ENCODE results near the gene STRADA. TPM values are rescaled to one million over a fixed set of nuclear protein-coding genes. Genes with fewer than 3 reads are reported as not detected.

The STRADA gene
- total and polyA plus RNA-seq, 7 experiments from 2014 or later, result 19.9 to 69.7 (median 54.0) TPM

- Mint-ChIP-seq H3K27me3 (no peaks in the 10 kb centered on the region), H3K36me3 (peaks cover 0 to 48% (median 9%) of the 10 kb centered on the region in 5 donors), H3K27ac (peak overlapping the region; percentile 83 to 98 (median 90)), H3K4me1 (peaks cover 58 to 86% (median 82%) of the 10 kb centered on the region in 7 donors), H3K4me3 (peak overlapping the region; percentile 62 to 97 (median 75)), H3K9me3 (peaks cover 0 to 2% (median 0%) of the 10 kb centered on the region in 11 donors)
- H3K4me3 ChIP-seq (ENCODE audit: low read length), result peak overlapping the region; percentile 43
- peaks cover 0 to 14% (median 0%) of the 10 kb centered on the region in 3 experiments for H3K36me3 ChIP-seq (ENCODE audit: control insufficient read depth in 2 of 3, insufficient read depth in 3 of 3, low read length in 3 of 3)
- H3K9me3 ChIP-seq (ENCODE audit: control insufficient read depth in 2 of 3, low read length in 3 of 3), result no peaks in the 10 kb centered on the region
- intact Hi-C loops (cut with micrococcal nuclease), result no loop called here
- CTCF ChIA-PET, result interaction anchor here (1.3 to 10.2 kb wide), 3 partner anchors 9 to 36 kb away, joined by 3 to 198 read pairs (median 7); no protein-coding TSS in a partner anchor
- ATAC-seq (no peak), DNase-seq (peak in 4 of 9 donors; percentile 21 to 36 (median 24))
- POLR2A ChIA-PET, result interaction anchor here (0.6 to 19.5 kb wide), 21 partner anchors 9 to 439 kb away, joined by 3 to 810 read pairs (median 4); partner anchors contain the start of genes CCDC47, DDX42, MAP3K3 and PSMC5
- H3K4me1 ChIP-seq (ENCODE audit: control insufficient read depth in 2 of 2, insufficient read depth in 2 of 2, low read length in 2 of 2), result peaks cover 62 to 72% of the 10 kb centered on the region in 2 donors
- H3K27ac ChIP-seq (ENCODE audit: low read depth, low read length), result peak overlapping the region; percentile 71
- no peaks in the 10 kb centered on the region for H3K27me3 ChIP-seq (ENCODE audit: control insufficient read depth in 2 of 2, insufficient read depth in 2 of 2, low read length in 2 of 2)
Observed at GRCh38 chr17:63706336-63707082, 35.1 kb downstream of the STRADA start.

DNA sequence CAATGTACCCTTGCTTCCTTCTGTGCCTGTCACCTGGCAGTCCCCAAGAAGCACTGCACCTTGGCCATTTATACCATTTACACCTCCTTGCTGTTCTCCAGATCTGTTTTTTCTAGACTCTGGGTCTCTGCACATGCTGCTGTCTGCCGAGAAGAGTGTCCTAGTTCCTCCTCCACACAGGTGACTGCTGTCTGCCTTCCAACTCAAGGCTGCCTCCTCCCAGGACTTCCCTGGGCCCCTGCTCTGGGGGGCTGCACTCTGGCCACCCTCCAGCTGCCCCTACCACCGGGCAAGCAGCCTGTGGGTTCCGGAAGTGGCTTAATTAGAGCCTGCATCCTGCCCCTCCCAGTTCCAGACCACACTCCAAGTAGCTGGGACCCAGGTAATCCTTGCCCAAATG, 35.9 kb downstream of the STRADA start:
- ATAC-seq, result no peak
- Histone ChIP-seq H3K4me1 (ENCODE audit: control insufficient read depth in 2 of 2, insufficient read depth in 2 of 2, low read length in 2 of 2) (peaks cover 67 to 71% of the 10 kb centered on the region in 2 donors), H3K9me3 (ENCODE audit: control insufficient read depth in 2 of 3, low read length in 3 of 3) (no peaks in the 10 kb centered on the region), H3K36me3 (ENCODE audit: control insufficient read depth in 2 of 3, insufficient read depth in 3 of 3, low read length in 3 of 3) (peaks cover 0 to 14% (median 0%) of the 10 kb centered on the region in 3 experiments), H3K27ac (ENCODE audit: low read depth, low read length) (peak overlapping the region; percentile 71), H3K4me3 (ENCODE audit: low read length) (no peak overlapping the region), H3K27me3 (ENCODE audit: control insufficient read depth in 2 of 2, insufficient read depth in 2 of 2, low read length in 2 of 2) (no peaks in the 10 kb centered on the region)
- ChIA-PET CTCF (interaction anchor here (1.4 to 10.2 kb wide), 2 partner anchors 9 to 10 kb away, joined by 7 to 198 read pairs; no protein-coding TSS in a partner anchor), POLR2A (interaction anchor here (0.6 to 19.5 kb wide), 12 partner anchors 10 to 440 kb away, joined by 3 to 810 read pairs (median 4); partner anchors contain the start of genes CCDC47, DDX42, MAP3K3 and STRADA)
- H3K36me3 Mint-ChIP-seq, result peaks cover 0 to 49% (median 9%) of the 10 kb centered on the region in 5 donors
- H3K27ac Mint-ChIP-seq, result peak overlapping the region; percentile 83 to 98 (median 90)
- peak in 4 of 9 donors; percentile 9 to 22 (median 17) for DNase-seq
- intact Hi-C loops (cut with micrococcal nuclease), result no loop called here
- H3K4me3 Mint-ChIP-seq, result peak overlapping the region; percentile 70 to 97 (median 78)
- H3K4me1 Mint-ChIP-seq, result peaks cover 61 to 84% (median 81%) of the 10 kb centered on the region in 7 donors
- H3K27me3 Mint-ChIP-seq, result no peaks in the 10 kb centered on the region
- H3K9me3 Mint-ChIP-seq, result peaks cover 0 to 3% (median 0%) of the 10 kb centered on the region in 11 donors

DNA sequence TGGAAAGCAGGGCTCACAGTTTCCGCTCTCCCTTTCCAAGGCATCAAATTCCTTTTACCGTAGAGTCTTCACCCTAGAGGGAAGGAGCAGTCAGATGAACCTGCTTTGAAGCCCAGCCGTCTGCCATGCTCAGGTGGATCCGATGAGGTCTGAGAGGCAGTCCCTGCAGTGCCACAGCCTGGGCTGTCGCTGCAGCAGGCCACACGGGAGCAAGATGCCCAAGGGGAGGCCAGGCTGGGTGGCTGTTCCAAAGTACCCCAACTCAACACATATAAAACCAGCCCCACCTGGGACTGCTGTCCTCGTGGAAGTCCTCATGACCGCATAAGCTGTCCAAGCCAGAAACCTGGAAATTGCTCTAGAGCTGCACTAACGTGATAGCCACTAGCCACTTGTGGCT, 36.8 kb downstream of the STRADA start:
- Mint-ChIP-seq H3K36me3 (peaks cover 0 to 49% (median 9%) of the 10 kb centered on the region in 5 donors), H3K27me3 (no peaks in the 10 kb centered on the region), H3K4me3 (peak overlapping the region in 9 of 10 donors; percentile 25 to 97 (median 79)), H3K27ac (peak overlapping the region; percentile 83 to 98 (median 90)), H3K9me3 (peaks cover 0 to 3% (median 0%) of the 10 kb centered on the region in 11 donors), H3K4me1 (peaks cover 54 to 76% (median 73%) of the 10 kb centered on the region in 7 donors)
- H3K4me3 ChIP-seq (ENCODE audit: low read length), result no peak overlapping the region
- H3K27me3 ChIP-seq (ENCODE audit: control insufficient read depth in 2 of 2, insufficient read depth in 2 of 2, low read length in 2 of 2), result no peaks in the 10 kb centered on the region
- peaks cover 0 to 14% (median 0%) of the 10 kb centered on the region in 3 experiments for H3K36me3 ChIP-seq (ENCODE audit: control insufficient read depth in 2 of 3, insufficient read depth in 3 of 3, low read length in 3 of 3)
- peak in 1 of 9 donors; percentile 8 for DNase-seq
- H3K9me3 ChIP-seq (ENCODE audit: control insufficient read depth in 2 of 3, low read length in 3 of 3), result no peaks in the 10 kb centered on the region
- H3K27ac ChIP-seq (ENCODE audit: low read depth, low read length), result peak overlapping the region; percentile 71
- ChIA-PET POLR2A (interaction anchor here (5.4 to 19.5 kb wide), 4 partner anchors 9 to 69 kb away, joined by 71 to 810 read pairs (median 123); partner anchors contain the start of genes CCDC47, DDX42 and STRADA), CTCF (interaction anchor here (10.2 kb wide), 1 partner anchor 9 kb away, joined by 198 read pairs; no protein-coding TSS in a partner anchor)
- no peak for ATAC-seq
- H3K4me1 ChIP-seq (ENCODE audit: control insufficient read depth in 2 of 2, insufficient read depth in 2 of 2, low read length in 2 of 2), result peaks cover 62 to 63% of the 10 kb centered on the region in 2 donors
- intact Hi-C loops (cut with micrococcal nuclease), result loop anchor here in 1 of 2 donors (5.0 kb wide), 1 partner anchor 153 kb away; the partner anchor contains the start of gene DCAF7

DNA sequence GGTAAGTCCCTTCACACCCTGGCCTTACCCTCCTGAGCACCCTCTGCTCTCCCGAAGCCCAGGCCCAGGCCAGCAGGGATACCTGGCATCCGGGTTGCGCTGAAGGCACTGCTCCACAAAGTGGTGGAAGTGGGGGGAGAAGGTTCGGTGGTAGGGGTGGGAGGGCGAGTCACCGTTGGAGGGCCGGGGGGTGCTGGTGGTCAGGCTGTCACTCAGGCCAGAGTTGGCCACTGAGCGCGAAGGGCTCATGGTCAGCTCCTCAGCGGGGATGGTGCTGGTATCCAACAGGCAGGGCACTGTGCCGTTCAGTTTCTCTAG, 37.4 kb downstream of the STRADA start:
- H3K9me3 Mint-ChIP-seq, result peaks cover 0 to 3% (median 0%) of the 10 kb centered on the region in 11 donors
- POLR2A ChIA-PET, result interaction anchor here (1.4 to 19.5 kb wide), 6 partner anchors 9 to 70 kb away, joined by 3 to 810 read pairs (median 59); partner anchors contain the start of genes CCDC47, DDX42 and STRADA
- H3K4me3 Mint-ChIP-seq, result peak overlapping the region in 9 of 10 donors; percentile 36 to 97 (median 94)
- H3K36me3 ChIP-seq (ENCODE audit: control insufficient read depth in 2 of 3, insufficient read depth in 3 of 3, low read length in 3 of 3), result peaks cover 0 to 14% (median 0%) of the 10 kb centered on the region in 3 experiments
- intact Hi-C loops (cut with micrococcal nuclease), result loop anchor here in 1 of 2 donors (5.0 kb wide), 1 partner anchor 152 kb away; the partner anchor contains the start of gene DCAF7
- DNase-seq (no peak), ATAC-seq (no peak)
- no peaks in the 10 kb centered on the region for H3K9me3 ChIP-seq (ENCODE audit: control insufficient read depth in 2 of 3, low read length in 3 of 3)
- H3K4me1 Mint-ChIP-seq, result peaks cover 50 to 71% (median 66%) of the 10 kb centered on the region in 7 donors
- peaks cover 0 to 47% (median 9%) of the 10 kb centered on the region in 5 donors for H3K36me3 Mint-ChIP-seq
- peak overlapping the region; percentile 76 to 99 (median 97) for H3K27ac Mint-ChIP-seq
- H3K4me1 ChIP-seq (ENCODE audit: control insufficient read depth in 2 of 2, insufficient read depth in 2 of 2, low read length in 2 of 2), result peaks cover 56 to 59% of the 10 kb centered on the region in 2 donors
- H3K4me3 ChIP-seq (ENCODE audit: low read length), result no peak overlapping the region
- CTCF ChIA-PET, result interaction anchor here (0.8 to 1.0 kb wide), 2 partner anchors 31 to 281 kb away, joined by 3 read pairs; no protein-coding TSS in a partner anchor
- no peaks in the 10 kb centered on the region for H3K27me3 ChIP-seq (ENCODE audit: control insufficient read depth in 2 of 2, insufficient read depth in 2 of 2, low read length in 2 of 2)
- H3K27me3 Mint-ChIP-seq, result no peaks in the 10 kb centered on the region
- peak overlapping the region; percentile 49 for H3K27ac ChIP-seq (ENCODE audit: low read depth, low read length)

DNA sequence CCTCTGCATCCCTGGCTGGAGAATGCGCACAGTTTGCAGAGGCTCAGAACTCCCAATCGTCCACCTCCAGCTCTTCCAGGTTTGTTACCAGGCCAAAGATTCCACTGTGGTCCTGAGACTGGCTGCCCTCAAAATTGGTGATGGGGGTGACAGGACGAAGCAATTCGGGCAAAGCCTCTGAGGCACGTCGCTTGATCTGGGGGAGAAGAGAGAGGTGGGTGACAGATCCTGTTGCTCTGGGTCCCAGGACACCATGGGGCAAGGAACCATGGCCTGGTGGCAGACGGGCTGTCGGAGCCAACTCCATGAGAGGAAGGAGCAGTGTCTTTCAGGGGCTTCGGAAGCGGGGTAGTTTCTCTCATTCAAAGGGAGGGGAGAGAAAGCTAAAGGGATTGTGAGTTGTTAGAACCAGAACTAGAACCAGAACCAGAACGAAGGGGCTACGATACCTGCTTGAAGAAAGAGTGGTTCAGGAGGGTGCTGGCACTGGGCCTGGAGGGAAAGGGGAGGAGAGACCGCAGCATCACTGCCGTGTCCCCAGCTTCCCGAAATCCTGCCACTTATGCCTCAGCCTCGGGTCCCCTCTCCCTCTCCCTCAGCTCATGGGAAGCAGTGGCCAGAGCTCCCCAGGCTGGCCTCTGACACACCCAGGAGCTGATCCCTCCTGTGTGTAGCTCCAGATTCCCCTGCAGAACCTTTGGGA, 37.9 kb downstream of the STRADA start:
- H3K36me3 ChIP-seq (ENCODE audit: control insufficient read depth in 2 of 3, insufficient read depth in 3 of 3, low read length in 3 of 3), result peaks cover 0 to 19% (median 4%) of the 10 kb centered on the region in 3 experiments
- H3K27me3 ChIP-seq (ENCODE audit: control insufficient read depth in 2 of 2, insufficient read depth in 2 of 2, low read length in 2 of 2), result no peaks in the 10 kb centered on the region
- Mint-ChIP-seq H3K36me3 (peaks cover 0 to 43% (median 8%) of the 10 kb centered on the region in 5 donors), H3K27ac (peak overlapping the region; percentile 90 to 99 (median 97)), H3K4me3 (peak overlapping the region; percentile 45 to 97 (median 94)), H3K9me3 (peaks cover 0 to 3% (median 0%) of the 10 kb centered on the region in 11 donors), H3K27me3 (no peaks in the 10 kb centered on the region), H3K4me1 (peaks cover 45 to 66% (median 61%) of the 10 kb centered on the region in 7 donors)
- no peaks in the 10 kb centered on the region for H3K9me3 ChIP-seq (ENCODE audit: control insufficient read depth in 2 of 3, low read length in 3 of 3)
- ATAC-seq, result no peak
- DNase-seq, result no peak
- H3K27ac ChIP-seq (ENCODE audit: low read depth, low read length), result peak overlapping the region; percentile 93
- ChIA-PET POLR2A (interaction anchor here (1.0 to 19.5 kb wide), 9 partner anchors 8 to 122 kb away, joined by 3 to 810 read pairs (median 44); partner anchors contain the start of genes CCDC47, DDX42, MAP3K3 and STRADA), CTCF (interaction anchor here (0.5 to 1.0 kb wide), 3 partner anchors 31 to 280 kb away, joined by 3 to 5 read pairs (median 3); no protein-coding TSS in a partner anchor)
- peak overlapping the region; percentile 65 for H3K4me3 ChIP-seq (ENCODE audit: low read length)
- intact Hi-C loops (cut with micrococcal nuclease), result loop anchor here in 1 of 2 donors (2.0 to 5.0 kb wide), 2 partner anchors 151 to 793 kb away; partner anchors contain the start of genes DCAF7 and POLG2
- peaks cover 51 to 54% of the 10 kb centered on the region in 2 donors for H3K4me1 ChIP-seq (ENCODE audit: control insufficient read depth in 2 of 2, insufficient read depth in 2 of 2, low read length in 2 of 2)
